MM.1S (cell line): Measurements from ENCODE around the gene APOBEC3A.

ENCODE experiments used
- DNase-seq: peaks from one replicate; pipeline ENCODE4 v3.0.0-alpha.2; 2015
- H2AFZ ChIP-seq: fragments of 300-600 bp; sonication (generic); 2 replicates; pipeline ENCODE4 v1.6.0; 2016; ENCODE audit warnings: antibody characterized with exemption, low read length
- H3F3A ChIP-seq: fragments of 300-600 bp; sonication (generic); 2 replicates; pipeline ENCODE4 v1.6.1; 2016; ENCODE audit warnings: mild to moderate bottlenecking, antibody characterized with exemption, low read length, moderate library complexity, mixed read lengths; ENCODE audit not compliant: insufficient read depth
- H3K27ac ChIP-seq: fragments of 300-600 bp; sonication (generic); 2 replicates; pipeline ENCODE4 v1.5.1; 2016; ENCODE audit warnings: mild to moderate bottlenecking, low read length
- H3K27me3 ChIP-seq: fragments of 300-600 bp; sonication (generic); replicated peaks from 2 replicates; pipeline ENCODE4 v1.6.0; 2016; ENCODE audit warnings: low read length; ENCODE audit not compliant: insufficient read depth
- H3K36me3 ChIP-seq: fragments of 300-600 bp; sonication (generic); replicated peaks from 2 replicates; pipeline ENCODE4 v1.6.1; 2016; ENCODE audit warnings: mild to moderate bottlenecking, low read length, mixed read lengths; ENCODE audit not compliant: insufficient read depth
- H3K4me1 ChIP-seq: fragments of 300-600 bp; sonication (generic); 2 replicates; pipeline ENCODE4 v1.6.1; 2016; ENCODE audit warnings: low read length, mixed read lengths
- H3K4me2 ChIP-seq: fragments of 300-600 bp; sonication (generic); 2 replicates; pipeline ENCODE4 v1.6.0; 2016; ENCODE audit warnings: low read depth, low read length
- H3K4me3 ChIP-seq: fragments of 300-600 bp; sonication (generic); 2 replicates; pipeline ENCODE4 v1.5.1; 2016; ENCODE audit warnings: low read length, mixed read lengths
- H3K79me2 ChIP-seq: fragments of 300-600 bp; sonication (generic); 2 replicates; pipeline ENCODE4 v1.6.1; 2016; ENCODE audit warnings: mixed run types, low read length, mixed read lengths
- H3K9ac ChIP-seq: fragments of 300-600 bp; sonication (generic); 2 replicates; pipeline ENCODE4 v1.6.1; 2016; ENCODE audit warnings: low read length, mixed read lengths
- H3K9me2 ChIP-seq: fragments of 300-600 bp; sonication (generic); replicated peaks from 2 replicates; pipeline ENCODE4 v1.6.1; 2016; ENCODE audit warnings: mild to moderate bottlenecking, low read length, mixed read lengths; ENCODE audit not compliant: insufficient read depth
- H3K9me3 ChIP-seq: fragments of 300-600 bp; sonication (generic); replicated peaks from 2 replicates; pipeline ENCODE4 v1.6.1; 2016; ENCODE audit warnings: mild to moderate bottlenecking, low read length, mixed read lengths; ENCODE audit not compliant: insufficient read depth
- H4K20me1 ChIP-seq: fragments of 300-600 bp; sonication (generic); 2 replicates; pipeline ENCODE4 v1.6.1; 2016; ENCODE audit warnings: mild to moderate bottlenecking, low read length, moderate library complexity, mixed read lengths; ENCODE audit not compliant: insufficient read depth
- EZH2 ChIP-seq: fragments of 300-600 bp; sonication (generic); optimal IDR thresholded peaks from 2 replicates; pipeline ENCODE3; 2017; ENCODE audit warnings: low read depth, mild to moderate bottlenecking, antibody characterized with exemption, low read length, mixed read lengths
- EZH2phosphoT487 ChIP-seq: fragments of 300-600 bp; sonication (generic); IDR thresholded peaks from 2 replicates; pipeline ENCODE4 v1.6.1; 2018; ENCODE audit warnings: antibody characterized with exemption, low read length
- TF ChIP-seq, protein P1 (sequence below): fragments of 300-600 bp; sonication (generic); IDR thresholded peaks from 2 replicates; pipeline ENCODE4 v1.5.1; 2016; ENCODE audit warnings: antibody characterized with exemption, low read length, mixed read lengths

APOBEC3A gene

DNA sequence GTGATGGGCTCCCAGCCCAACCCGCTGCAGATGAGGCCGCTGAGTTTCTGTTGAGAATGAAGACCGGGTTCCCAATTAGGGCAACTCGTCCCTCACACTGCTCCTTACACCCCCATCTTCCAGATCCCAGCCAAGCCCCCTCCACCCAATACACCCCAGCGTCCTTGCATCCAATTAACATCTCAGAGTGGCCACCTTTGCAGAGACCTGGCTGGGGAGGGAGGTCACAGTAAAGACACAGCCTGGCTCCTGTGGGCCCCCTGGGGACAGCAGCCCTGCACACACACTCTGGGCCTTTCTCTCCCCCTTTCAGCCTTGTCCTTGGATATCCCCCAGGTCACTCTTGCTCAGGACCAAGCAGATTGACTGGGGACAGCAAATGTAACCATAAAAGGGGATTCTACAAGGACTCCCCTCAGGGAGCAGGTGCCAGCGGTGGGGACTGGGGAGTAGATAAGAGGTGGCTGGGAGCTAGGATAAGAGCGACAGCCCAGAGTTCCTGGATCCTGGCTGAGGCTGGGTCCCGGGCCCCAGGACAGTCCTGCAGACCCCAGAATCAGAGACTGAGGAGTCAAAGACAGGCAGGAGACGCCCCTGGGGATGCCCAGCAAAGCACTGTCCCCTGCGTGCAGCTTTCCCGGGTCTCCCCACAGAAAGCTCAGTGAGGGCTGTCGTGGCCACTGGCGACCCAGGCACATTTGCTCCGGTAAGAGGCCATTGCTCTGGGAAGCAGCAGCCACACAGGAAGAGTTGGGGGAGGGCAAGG is 8.4 kb downstream of the APOBEC3A start:
- H3K9me2 ChIP-seq, result no peaks in the 10 kb centered on the region
- H3K4me1 ChIP-seq, result peaks cover 22% of the 10 kb centered on the region
- H3K36me3 ChIP-seq, result no peaks in the 10 kb centered on the region
- no peaks in the 10 kb centered on the region for H3K79me2 ChIP-seq
- H3K4me3 ChIP-seq, result no peak overlapping the region
- H3F3A ChIP-seq, result no peaks in the 10 kb centered on the region
- H4K20me1 ChIP-seq, result no peaks in the 10 kb centered on the region
- H3K27ac ChIP-seq, result no peak overlapping the region
- no peaks in the 10 kb centered on the region for H3K9me3 ChIP-seq
- H2AFZ ChIP-seq, result no peak overlapping the region
- no peak for TF ChIP-seq EZH2
- TF ChIP-seq EZH2phosphoT487, result no peak
- TF ChIP-seq, protein P1, sequence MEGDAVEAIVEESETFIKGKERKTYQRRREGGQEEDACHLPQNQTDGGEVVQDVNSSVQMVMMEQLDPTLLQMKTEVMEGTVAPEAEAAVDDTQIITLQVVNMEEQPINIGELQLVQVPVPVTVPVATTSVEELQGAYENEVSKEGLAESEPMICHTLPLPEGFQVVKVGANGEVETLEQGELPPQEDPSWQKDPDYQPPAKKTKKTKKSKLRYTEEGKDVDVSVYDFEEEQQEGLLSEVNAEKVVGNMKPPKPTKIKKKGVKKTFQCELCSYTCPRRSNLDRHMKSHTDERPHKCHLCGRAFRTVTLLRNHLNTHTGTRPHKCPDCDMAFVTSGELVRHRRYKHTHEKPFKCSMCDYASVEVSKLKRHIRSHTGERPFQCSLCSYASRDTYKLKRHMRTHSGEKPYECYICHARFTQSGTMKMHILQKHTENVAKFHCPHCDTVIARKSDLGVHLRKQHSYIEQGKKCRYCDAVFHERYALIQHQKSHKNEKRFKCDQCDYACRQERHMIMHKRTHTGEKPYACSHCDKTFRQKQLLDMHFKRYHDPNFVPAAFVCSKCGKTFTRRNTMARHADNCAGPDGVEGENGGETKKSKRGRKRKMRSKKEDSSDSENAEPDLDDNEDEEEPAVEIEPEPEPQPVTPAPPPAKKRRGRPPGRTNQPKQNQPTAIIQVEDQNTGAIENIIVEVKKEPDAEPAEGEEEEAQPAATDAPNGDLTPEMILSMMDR, result no peak
- no peaks in the 10 kb centered on the region for H3K27me3 ChIP-seq
- no peak overlapping the region for H3K9ac ChIP-seq
- no peak for DNase-seq
- H3K4me2 ChIP-seq, result no peak overlapping the region

DNA sequence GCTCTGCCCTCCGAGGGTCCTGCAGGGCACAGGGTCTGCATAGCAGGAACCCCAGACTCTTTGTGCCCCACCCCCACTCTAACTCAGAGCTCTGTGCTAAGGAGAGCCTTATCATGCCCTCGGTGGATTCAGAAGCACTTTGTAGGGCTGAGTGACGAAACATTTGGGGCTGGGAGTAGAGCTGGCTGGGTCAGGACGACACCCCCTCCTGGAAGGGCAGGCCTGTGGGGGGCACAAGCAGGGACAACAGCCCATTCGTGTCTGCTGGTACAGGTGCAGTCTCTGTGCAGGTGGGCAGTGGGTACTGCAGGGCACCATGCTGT is 8.9 kb downstream of the APOBEC3A start:
- DNase-seq, result no peak
- Histone ChIP-seq H3K9ac (no peak overlapping the region), H3K27ac (no peak overlapping the region), H3K27me3 (no peaks in the 10 kb centered on the region), H4K20me1 (no peaks in the 10 kb centered on the region), H2AFZ (no peak overlapping the region), H3K79me2 (no peaks in the 10 kb centered on the region), H3K9me2 (no peaks in the 10 kb centered on the region), H3K4me1 (peaks cover 22% of the 10 kb centered on the region), H3K9me3 (no peaks in the 10 kb centered on the region), H3K36me3 (no peaks in the 10 kb centered on the region), H3K4me2 (no peak overlapping the region), H3F3A (no peaks in the 10 kb centered on the region), H3K4me3 (no peak overlapping the region)
- TF ChIP-seq EZH2phosphoT487 (no peak), EZH2 (no peak)
- TF ChIP-seq, protein P1, result no peak

DNA sequence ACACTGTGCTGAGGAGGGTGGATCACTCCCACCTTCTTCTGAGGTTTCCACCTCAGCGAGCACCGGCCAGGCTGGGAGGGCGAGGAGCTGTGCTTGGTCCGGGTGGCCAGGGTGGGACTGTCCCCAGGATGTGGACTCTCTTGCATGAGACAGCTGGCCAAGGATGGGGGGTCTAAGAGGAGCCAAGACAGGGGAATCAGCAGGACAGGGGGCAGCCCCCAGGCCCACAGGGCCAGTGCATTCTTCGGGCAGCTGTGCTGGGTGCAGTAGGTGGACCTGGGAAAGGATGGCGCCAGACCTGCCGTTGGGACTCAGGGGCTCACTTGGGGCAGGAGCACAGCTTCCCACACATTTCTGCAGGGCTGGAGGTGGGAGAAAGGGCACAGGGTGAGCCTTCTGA is 9.5 kb downstream of the APOBEC3A start:
- H2AFZ ChIP-seq, result no peak overlapping the region
- H3K27me3 ChIP-seq, result no peaks in the 10 kb centered on the region
- no peaks in the 10 kb centered on the region for H3K79me2 ChIP-seq
- no peak overlapping the region for H3K9ac ChIP-seq
- H3K4me1 ChIP-seq, result peaks cover 22% of the 10 kb centered on the region
- H3K9me3 ChIP-seq, result no peaks in the 10 kb centered on the region
- no peak for DNase-seq
- no peaks in the 10 kb centered on the region for H3K9me2 ChIP-seq
- TF ChIP-seq, protein P1, result no peak
- no peak for TF ChIP-seq EZH2
- TF ChIP-seq EZH2phosphoT487, result no peak
- H4K20me1 ChIP-seq, result no peaks in the 10 kb centered on the region
- no peaks in the 10 kb centered on the region for H3F3A ChIP-seq
- no peak overlapping the region for H3K27ac ChIP-seq
- H3K4me3 ChIP-seq, result no peak overlapping the region
- H3K36me3 ChIP-seq, result no peaks in the 10 kb centered on the region
- H3K4me2 ChIP-seq, result no peak overlapping the region
